Kidney (tissue), 14 donors: ENCODE data around the gene HBQ1. TPM values are rescaled to one million over a fixed set of nuclear protein-coding genes. Genes with fewer than 3 reads are reported as not detected.

ENCODE experiments used
- DNase-seq, 5 donors: peaks; one replicate each; pipeline ENCODE4 v3.0.0-alpha.2; 2013 to 2020
- FAIRE-seq: peaks from 2 replicates; lab custom pipeline; 2012; peaks lifted over from hg19 to GRCh38; lab: Jason Lieb, UNC
- H3K27ac ChIP-seq, 2 donors: one replicate each; pipeline ENCODE4 v1.7.0; 2013; ENCODE audit warnings: low read depth in 2 of 2, low read length in 2 of 2, inconsistent platforms in 1 of 2
- H3K27me3 ChIP-seq: one replicate; pipeline ENCODE4 v1.7.1; 2013; ENCODE audit warnings: low read length, inconsistent platforms; ENCODE audit not compliant: control insufficient read depth, insufficient read depth
- H3K36me3 ChIP-seq, 3 donors: one replicate each; pipeline versions ENCODE4 v1.7.0 to v1.7.1; 2013; ENCODE audit warnings: low read length in 3 of 3, control low read depth in 1 of 3, inconsistent platforms in 1 of 3; ENCODE audit not compliant: insufficient read depth in 3 of 3, control insufficient read depth in 2 of 3
- H3K4me1 ChIP-seq, 3 donors: one replicate each; pipeline versions ENCODE4 v1.7.0 to v1.7.1; 2013; ENCODE audit warnings: low read length in 3 of 3, inconsistent platforms in 1 of 3, low read depth in 1 of 3; ENCODE audit not compliant: control insufficient read depth in 2 of 3, insufficient read depth in 2 of 3
- H3K4me3 ChIP-seq, 3 donors: one replicate each; pipeline versions ENCODE4 v1.7.0 to v1.8.1; 2013; ENCODE audit warnings: low read length in 3 of 3, control low read depth in 1 of 3, inconsistent platforms in 1 of 3
- H3K9ac ChIP-seq, 3 donors: one replicate each; pipeline versions ENCODE4 v1.7.0 to v1.7.1; 2013; ENCODE audit warnings: low read length in 3 of 3, control low read depth in 1 of 3, inconsistent platforms in 1 of 3
- H3K9me3 ChIP-seq, 3 donors: one replicate each; pipeline versions ENCODE4 v1.7.0 to v1.7.1; 2013; ENCODE audit warnings: low read length in 3 of 3, control low read depth in 1 of 3, inconsistent platforms in 1 of 3; ENCODE audit not compliant: control insufficient read depth in 2 of 3, insufficient read depth in 1 of 3
- CTCF ChIP-seq: IDR thresholded peaks from 3 replicates; pipeline ENCODE4 v1.5.1; 2012; ENCODE audit warnings: mild to moderate bottlenecking, moderate library complexity, borderline replicate concordance; ENCODE audit not compliant: insufficient read depth; ENCODE audit errors: extremely low read depth
- intact Hi-C: fragments of 100-400 bp; cut with DNase I; formaldehyde crosslinking; loops from one replicate; pipeline ENCODE4 v1.11.1; 2022
- polyA plus RNA-seq: library from polyadenylated mRNA; stranded (reverse); fragments of 350-450 nt; fragmentation: Illumina TruSeq; extraction: RNeasy Lipid Tissue Mini Kit (QIAGEN cat#74804); gene quantifications from one replicate; pipeline ENCODE4 v1.2.3, GENCODE V29; 2014; ENCODE audit warnings: low read depth, low replicate concordance; ENCODE audit not compliant: insufficient read depth
- total RNA-seq: library from RNA; stranded (reverse); fragmentation: NEBNext Ultra II Directional; extraction: Animal tissue kit (Norgen Biotek cat#: 25700); gene quantifications from one replicate; pipeline ENCODE4 v1.2.1, GENCODE V29; 2021
- donor health status: control.
- donor health status: control.
- donor health status: control.
- donor health status: control.
- donor health status: control.
- donor health status: DM: yes; HTN: yes; CAD: no.
- donor health status: Normal renal cell carcinoma (clear cell type).

HBQ1 gene
- total and polyA plus RNA-seq, 2 donors from 2014 or later, result not detected

GRCh38 chr16:142405-142967, 37.8 kb upstream of the HBQ1 start:
- DNase-seq, result no peak
- intact Hi-C loops, result no loop called here
- Histone ChIP-seq H3K27me3 (no peaks in the 10 kb centered on the region), H3K4me1 (no peaks in the 10 kb centered on the region), H3K36me3 (no peaks in the 10 kb centered on the region), H3K4me3 (no peak overlapping the region), H3K9me3 (no peaks in the 10 kb centered on the region), H3K27ac (no peak overlapping the region), H3K9ac (no peak overlapping the region)
- TF ChIP-seq CTCF, result no peak
- FAIRE-seq, result no peak

- FAIRE-seq (no peak), DNase-seq (no peak)
- H3K27ac ChIP-seq, result no peak overlapping the region
- H3K9me3 ChIP-seq, result no peaks in the 10 kb centered on the region
- no peaks in the 10 kb centered on the region for H3K4me1 ChIP-seq
- no peak overlapping the region for H3K9ac ChIP-seq
- no peak overlapping the region for H3K4me3 ChIP-seq
- no peaks in the 10 kb centered on the region for H3K27me3 ChIP-seq
- no peaks in the 10 kb centered on the region for H3K36me3 ChIP-seq
- intact Hi-C loops, result no loop called here
- TF ChIP-seq CTCF, result no peak
Measured at GRCh38 chr16:143047-143446, 37.2 kb upstream of the HBQ1 start.

- Histone ChIP-seq H3K4me1 (no peaks in the 10 kb centered on the region), H3K9ac (no peak overlapping the region), H3K9me3 (no peaks in the 10 kb centered on the region), H3K36me3 (no peaks in the 10 kb centered on the region), H3K27ac (no peak overlapping the region), H3K4me3 (no peak overlapping the region), H3K27me3 (no peaks in the 10 kb centered on the region)
- TF ChIP-seq CTCF, result no peak
- DNase-seq (no peak), FAIRE-seq (no peak)
- intact Hi-C loops, result no loop called here
Measured at GRCh38 chr16:143456-143855, 36.8 kb upstream of the HBQ1 start.

GRCh38 chr16:144797-145252, 35.4 kb upstream of the HBQ1 start:
- Histone ChIP-seq H3K27ac (no peak overlapping the region), H3K27me3 (no peaks in the 10 kb centered on the region), H3K4me1 (no peaks in the 10 kb centered on the region), H3K36me3 (no peaks in the 10 kb centered on the region), H3K9me3 (no peaks in the 10 kb centered on the region), H3K4me3 (no peak overlapping the region), H3K9ac (no peak overlapping the region)
- intact Hi-C loops, result no loop called here
- no peak for TF ChIP-seq CTCF
- FAIRE-seq (no peak), DNase-seq (no peak)
